Anterior cingulate cortex (tissue), 58 donors: ENCODE results near the gene ZNF90.
"Not testable (repeated sequence)": the region's sequence is repeated elsewhere in the genome, so short reads cannot be mapped to it uniquely, and the experiment has no call there.

Source experiments
- DNase-seq, 58 donors: peaks; one replicate each; lab custom pipeline; 2025; lab: John Stamatoyannopoulos, UW

ZNF90 gene

GRCh38 chr19:20077791-20078463 is at the start of gene ZNF90:
ZNF90 (plus strand) TSS chr19:20078000; CDS start chr19:20078133, 133 bp downstream.
- peak; percentile 12 to 94 (median 84) for DNase-seq

DNA sequence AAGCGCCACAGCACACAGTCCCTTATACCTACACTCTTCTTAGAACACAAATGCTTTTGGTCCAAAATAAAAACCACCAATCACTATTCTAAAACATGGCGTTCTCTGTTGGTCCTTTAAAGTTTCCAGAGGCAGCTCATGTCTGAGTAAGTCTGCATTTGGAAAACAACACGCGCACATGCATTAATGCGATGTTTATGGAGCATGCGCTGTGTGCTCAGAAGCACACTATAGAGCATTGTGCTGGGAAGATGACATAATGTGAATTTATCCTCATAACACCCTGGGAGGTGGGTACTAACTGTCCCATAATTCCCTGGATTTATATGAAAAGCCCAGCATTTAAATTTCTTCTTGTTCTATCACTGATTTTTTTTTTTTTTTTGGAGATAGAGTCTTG is 49.2 kb upstream of the ZNF90 start:
- peak in 8 of 58 donors; percentile 1 to 21 (median 2) for DNase-seq

GRCh38 chr19:20035935-20036334 is 41.9 kb upstream of the ZNF90 start:
- no peak for DNase-seq

GRCh38 chr19:20038358-20039202 is 39.2 kb upstream of the ZNF90 start:
- no peak for DNase-seq

DNA sequence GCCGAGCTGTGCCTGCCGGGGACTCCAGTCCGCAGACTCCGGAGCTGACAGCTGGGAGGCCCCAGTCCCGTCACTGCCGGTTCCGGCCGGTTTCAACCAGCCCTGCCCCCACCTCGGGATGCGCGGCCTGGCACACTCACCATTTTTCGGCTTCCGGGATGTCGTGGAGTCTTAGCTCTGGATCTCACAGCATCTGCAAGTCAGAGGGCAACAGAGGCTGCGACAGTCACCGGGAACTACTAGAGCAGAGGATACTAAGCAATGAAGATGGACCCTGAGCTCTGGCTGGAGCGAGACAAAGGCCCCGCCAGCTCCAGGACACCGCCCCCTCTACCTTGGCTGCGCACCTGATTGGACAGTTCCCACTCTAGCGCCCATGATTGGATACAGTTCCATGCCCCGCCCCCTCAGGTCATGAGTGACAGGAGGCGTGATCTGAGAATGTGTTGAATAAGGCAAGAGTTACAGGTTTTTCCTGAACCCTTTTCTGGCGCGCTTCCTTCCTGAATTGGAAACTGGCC is 38.5 kb upstream of the ZNF90 start, which contains the start of gene ZNF682:
Gene ZNF682 (minus strand): TSS at position 303 of the 521 bp plus-strand sequence. CDS start 160 bp downstream, at position 143.
- DNase-seq: peak; percentile 48 to 96 (median 91)

DNA sequence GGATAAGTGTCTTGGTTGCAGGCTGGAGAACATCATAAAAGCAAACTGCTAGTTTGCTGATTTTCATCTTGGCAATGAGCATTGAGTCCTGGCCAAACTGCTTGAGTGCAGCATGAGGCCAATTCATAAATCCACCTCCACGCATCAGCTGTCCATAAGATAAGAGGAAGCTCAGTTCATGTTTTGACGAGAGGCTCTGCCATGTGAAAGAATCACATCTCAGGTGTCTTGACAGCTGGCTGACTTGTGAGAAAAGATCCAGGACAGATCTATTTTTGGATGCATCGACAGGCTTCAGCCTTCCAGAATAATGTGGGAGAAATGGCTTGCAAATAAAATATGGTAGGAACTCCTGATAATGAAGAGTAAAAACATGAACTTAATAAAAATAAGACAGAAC is 33.1 kb upstream of the ZNF90 start:
- peak in 8 of 58 donors; percentile 1 to 24 (median 2) for DNase-seq

DNA sequence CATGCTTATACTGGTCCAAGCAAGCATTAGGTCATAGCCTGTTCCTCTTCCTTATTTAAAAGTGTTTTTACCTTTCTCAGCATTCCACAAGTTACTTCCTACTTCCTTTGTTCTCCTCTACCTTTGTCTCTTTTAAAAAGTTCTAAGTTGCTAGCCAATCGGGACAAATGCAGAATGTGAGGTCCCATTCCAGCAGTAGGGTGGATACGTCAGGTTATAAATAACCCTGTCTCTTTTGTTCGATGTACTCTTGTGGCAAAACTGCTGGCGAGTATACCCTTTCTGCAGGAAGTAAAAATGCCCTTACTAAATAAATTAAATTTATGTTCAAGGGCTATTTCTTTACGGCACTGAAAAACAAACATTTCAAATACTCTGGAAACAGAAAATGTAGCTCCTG is 32.1 kb upstream of the ZNF90 start:
- not testable (repeated sequence) for DNase-seq

GRCh38 chr19:20051841-20052768 is 25.7 kb upstream of the ZNF90 start:
- peak; percentile 61 to 100 (median 97) for DNase-seq

GRCh38 chr19:20058738-20059137 is 19.1 kb upstream of the ZNF90 start:
- not testable (repeated sequence) for DNase-seq

GRCh38 chr19:20060282-20060681 is 17.5 kb upstream of the ZNF90 start:
- no peak for DNase-seq

DNA sequence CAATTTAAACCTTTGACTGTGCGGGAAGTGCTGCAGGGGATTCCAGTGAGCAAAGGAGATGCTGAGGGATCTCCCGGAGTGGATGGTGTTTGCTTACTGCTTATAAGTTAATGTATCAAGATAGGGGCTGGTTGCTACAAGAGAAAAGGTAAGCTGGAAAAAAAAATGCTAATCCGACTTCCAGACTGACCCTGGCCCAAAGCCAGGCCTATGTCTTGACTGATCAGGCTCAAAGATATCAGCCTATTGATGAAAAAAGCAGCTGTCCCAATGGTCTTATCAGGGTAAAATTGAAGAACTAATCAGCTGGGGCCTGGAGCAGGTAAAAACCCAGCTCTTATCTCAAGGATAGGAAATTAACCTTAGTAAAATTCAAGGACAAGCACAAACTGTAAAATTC is 10.9 kb upstream of the ZNF90 start:
- no peak for DNase-seq

DNA sequence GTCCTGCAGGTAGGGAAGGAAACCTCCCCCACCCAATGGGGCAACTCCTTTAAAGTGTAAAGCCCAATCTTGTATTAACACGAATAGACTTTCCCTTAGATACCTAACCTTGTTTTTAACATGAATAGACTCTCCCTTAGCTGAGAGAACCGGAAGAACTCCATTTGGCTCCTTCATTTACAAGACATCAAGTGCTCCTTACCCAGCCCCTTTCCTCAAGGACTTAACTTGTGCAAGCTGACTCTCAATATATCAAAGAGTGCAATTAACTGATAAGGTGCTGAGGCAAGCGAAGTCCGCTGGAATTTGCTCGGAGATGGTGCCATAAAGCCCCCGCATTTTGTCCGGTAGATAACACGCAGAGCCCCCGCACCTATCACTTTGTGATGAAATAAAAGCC is 9.9 kb upstream of the ZNF90 start:
- no peak for DNase-seq

GRCh38 chr19:20068559-20068958 is 9.2 kb upstream of the ZNF90 start:
- not testable (repeated sequence) for DNase-seq

- no peak for DNase-seq
Observed at GRCh38 chr19:20070691-20071090, 7.1 kb upstream of the ZNF90 start.

GRCh38 chr19:20072936-20073335 is 4.9 kb upstream of the ZNF90 start:
- DNase-seq: no peak

- peak in 13 of 58 donors; percentile 1 to 15 (median 3) for DNase-seq
Observed at GRCh38 chr19:20078581-20079031, 806 bp downstream of the ZNF90 start.

DNA sequence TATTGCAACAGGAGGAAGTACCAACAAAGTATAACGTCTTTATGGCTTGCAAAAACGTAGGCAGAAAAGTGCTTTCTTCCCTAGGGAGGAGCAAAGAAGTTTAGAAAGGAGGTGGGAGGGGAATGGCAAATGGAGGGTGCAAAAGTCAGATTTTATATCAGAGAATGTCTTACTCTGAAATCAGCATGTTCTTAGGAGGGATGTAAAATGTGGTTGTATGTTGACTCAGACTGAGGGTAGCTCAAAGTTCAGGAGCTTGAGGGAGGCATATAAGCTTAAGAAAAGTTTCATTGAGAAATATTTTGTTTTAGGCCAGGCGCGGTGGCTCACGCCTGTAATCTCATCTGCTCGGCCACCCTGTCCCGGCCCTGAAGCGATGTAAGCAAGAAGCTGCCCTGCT is 1.7 kb downstream of the ZNF90 start:
- DNase-seq: no peak

GRCh38 chr19:20080656-20081055 is 2.9 kb downstream of the ZNF90 start:
- no peak for DNase-seq

DNA sequence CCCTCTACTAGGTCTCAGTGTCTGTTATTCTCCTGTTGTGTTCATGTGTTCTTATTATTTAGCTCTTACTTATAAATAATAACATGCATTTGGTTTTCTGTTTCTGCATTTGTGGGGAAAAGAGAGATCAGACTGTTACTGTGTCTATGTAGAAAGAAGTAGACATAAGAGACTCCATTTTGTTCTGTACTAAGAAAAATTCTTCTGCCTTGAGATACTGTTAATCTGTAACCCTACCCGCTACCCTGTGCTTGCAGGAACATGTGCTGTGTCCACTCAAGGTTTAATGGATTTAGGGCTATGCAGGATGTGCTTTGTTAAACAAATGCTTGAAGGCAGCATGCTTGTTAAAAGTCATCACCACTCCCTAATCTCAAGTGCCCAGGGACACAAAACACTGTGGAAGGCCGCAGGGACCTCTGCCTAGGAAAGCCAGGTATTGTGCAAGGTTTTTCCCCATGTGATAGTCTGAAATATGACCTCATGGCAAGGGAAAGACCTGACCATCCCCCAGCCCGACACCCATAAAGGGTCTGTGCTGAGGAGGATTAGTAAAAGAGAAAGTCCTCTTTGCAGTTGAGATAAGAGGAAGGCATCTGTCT is 4.5 kb downstream of the ZNF90 start:
- not testable (repeated sequence) for DNase-seq

DNA sequence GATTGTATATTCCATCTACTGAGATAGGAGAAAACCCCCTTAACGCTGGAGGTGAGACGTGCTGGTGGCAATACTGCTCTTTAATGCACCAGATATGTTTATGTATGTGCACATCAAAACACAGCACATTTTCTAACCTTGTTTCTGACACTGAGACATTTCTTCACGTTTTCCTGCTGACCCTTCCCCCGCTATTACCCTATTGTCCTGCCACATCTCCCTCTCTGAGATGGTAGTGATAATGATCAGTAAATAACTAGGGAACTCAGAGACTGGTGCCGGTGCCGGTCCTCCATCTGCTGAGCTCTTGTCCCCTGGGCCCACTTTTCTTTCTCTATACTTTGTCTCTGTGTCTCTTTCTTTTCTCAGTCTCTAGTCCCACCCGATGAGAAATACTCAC is 5.1 kb downstream of the ZNF90 start:
- DNase-seq: not testable (repeated sequence)
